ENCODE results near the gene MRGPRG. TPM values are rescaled to one million over a fixed set of nuclear protein-coding genes. Genes with fewer than 3 reads are reported as not detected.

Gene MRGPRG
- polyA plus RNA-seq, 1 donor from 2014 or later, result not detected

DNA sequence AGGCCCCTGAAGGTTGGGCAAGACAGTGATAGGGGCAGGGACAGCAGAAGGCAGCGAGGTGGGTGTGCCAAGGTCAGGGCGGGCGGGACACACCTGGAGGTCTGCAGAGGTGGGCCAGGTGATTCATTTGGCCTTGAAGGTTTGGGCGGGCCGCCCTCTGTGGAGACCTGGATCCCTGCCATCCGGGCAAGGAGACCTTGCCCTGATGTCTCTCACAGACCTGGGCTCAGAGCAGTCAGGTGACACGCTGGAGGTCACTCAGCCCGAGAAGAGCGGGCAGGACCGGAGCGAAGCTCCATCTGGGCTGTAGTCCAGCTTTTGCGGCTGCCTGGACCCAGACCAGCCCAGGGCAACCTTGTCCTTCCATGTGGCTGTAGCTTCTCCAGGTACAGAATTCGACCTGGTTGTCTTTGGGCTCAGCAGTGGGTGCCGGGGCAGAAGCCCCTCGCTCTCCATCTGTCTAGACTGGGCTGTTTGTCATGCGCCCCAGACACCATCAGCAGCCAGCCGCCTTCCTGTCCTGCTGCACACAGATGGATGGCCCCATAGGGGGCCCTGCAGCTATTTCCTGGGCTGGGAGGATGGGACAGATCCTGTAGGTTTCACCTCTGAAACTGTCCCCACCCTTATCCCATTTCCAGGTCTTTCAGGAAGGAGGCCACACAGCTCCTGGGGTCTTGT, 3.1 kb downstream of the MRGPRG start:
- Histone ChIP-seq H3K4me3 (ENCODE audit: low read length) (no peak overlapping the region), H3F3A (ENCODE audit: insufficient read depth, low read length, poor library complexity, severe bottlenecking) (no peaks in the 10 kb centered on the region), H2AFZ (ENCODE audit: low read depth, low read length) (no peak overlapping the region), H4K20me1 (ENCODE audit: insufficient read depth) (no peaks in the 10 kb centered on the region), H3K9me2 (ENCODE audit: insufficient read depth, low read length) (no peaks in the 10 kb centered on the region), H3K36me3 (ENCODE audit: insufficient read depth, low read length) (no peaks in the 10 kb centered on the region), H3K9me3 (ENCODE audit: low read length) (no peaks in the 10 kb centered on the region), H3K27ac (ENCODE audit: low read length) (no peak overlapping the region), H3K4me2 (ENCODE audit: low read length) (no peak overlapping the region), H3K79me2 (replicated peaks; ENCODE audit: insufficient read depth, low read length) (no peaks in the 10 kb centered on the region), H3K9ac (ENCODE audit: low read length) (no peak overlapping the region), H3K27me3 (ENCODE audit: insufficient read depth, low read depth, low read length) (no peaks in the 10 kb centered on the region)
- TF ChIP-seq EP300 (conservative IDR thresholded peaks at IDR 0.05; ENCODE audit: poor library complexity, severe bottlenecking) (no peak), EZH2 (IDR thresholded peaks at IDR 0.05; ENCODE audit: borderline replicate concordance, insufficient read depth, low read length, poor library complexity, severe bottlenecking) (no peak), SMC3 (conservative IDR thresholded peaks at IDR 0.05; ENCODE audit: poor library complexity) (no peak), MXI1 (conservative IDR thresholded peaks at IDR 0.05; ENCODE audit: poor library complexity, severe bottlenecking) (no peak), TAF1 (IDR thresholded peaks at IDR 0.05; ENCODE audit: low read depth) (no peak), POLR2AphosphoS5 (IDR thresholded peaks at IDR 0.05) (no peak), RAD21 (conservative IDR thresholded peaks at IDR 0.05) (no peak)
- TF ChIP-seq, protein P1, sequence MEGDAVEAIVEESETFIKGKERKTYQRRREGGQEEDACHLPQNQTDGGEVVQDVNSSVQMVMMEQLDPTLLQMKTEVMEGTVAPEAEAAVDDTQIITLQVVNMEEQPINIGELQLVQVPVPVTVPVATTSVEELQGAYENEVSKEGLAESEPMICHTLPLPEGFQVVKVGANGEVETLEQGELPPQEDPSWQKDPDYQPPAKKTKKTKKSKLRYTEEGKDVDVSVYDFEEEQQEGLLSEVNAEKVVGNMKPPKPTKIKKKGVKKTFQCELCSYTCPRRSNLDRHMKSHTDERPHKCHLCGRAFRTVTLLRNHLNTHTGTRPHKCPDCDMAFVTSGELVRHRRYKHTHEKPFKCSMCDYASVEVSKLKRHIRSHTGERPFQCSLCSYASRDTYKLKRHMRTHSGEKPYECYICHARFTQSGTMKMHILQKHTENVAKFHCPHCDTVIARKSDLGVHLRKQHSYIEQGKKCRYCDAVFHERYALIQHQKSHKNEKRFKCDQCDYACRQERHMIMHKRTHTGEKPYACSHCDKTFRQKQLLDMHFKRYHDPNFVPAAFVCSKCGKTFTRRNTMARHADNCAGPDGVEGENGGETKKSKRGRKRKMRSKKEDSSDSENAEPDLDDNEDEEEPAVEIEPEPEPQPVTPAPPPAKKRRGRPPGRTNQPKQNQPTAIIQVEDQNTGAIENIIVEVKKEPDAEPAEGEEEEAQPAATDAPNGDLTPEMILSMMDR (IDR thresholded peaks at IDR 0.05; ENCODE audit: poor library complexity, severe bottlenecking), result no peak
- TF ChIP-seq, protein P2, sequence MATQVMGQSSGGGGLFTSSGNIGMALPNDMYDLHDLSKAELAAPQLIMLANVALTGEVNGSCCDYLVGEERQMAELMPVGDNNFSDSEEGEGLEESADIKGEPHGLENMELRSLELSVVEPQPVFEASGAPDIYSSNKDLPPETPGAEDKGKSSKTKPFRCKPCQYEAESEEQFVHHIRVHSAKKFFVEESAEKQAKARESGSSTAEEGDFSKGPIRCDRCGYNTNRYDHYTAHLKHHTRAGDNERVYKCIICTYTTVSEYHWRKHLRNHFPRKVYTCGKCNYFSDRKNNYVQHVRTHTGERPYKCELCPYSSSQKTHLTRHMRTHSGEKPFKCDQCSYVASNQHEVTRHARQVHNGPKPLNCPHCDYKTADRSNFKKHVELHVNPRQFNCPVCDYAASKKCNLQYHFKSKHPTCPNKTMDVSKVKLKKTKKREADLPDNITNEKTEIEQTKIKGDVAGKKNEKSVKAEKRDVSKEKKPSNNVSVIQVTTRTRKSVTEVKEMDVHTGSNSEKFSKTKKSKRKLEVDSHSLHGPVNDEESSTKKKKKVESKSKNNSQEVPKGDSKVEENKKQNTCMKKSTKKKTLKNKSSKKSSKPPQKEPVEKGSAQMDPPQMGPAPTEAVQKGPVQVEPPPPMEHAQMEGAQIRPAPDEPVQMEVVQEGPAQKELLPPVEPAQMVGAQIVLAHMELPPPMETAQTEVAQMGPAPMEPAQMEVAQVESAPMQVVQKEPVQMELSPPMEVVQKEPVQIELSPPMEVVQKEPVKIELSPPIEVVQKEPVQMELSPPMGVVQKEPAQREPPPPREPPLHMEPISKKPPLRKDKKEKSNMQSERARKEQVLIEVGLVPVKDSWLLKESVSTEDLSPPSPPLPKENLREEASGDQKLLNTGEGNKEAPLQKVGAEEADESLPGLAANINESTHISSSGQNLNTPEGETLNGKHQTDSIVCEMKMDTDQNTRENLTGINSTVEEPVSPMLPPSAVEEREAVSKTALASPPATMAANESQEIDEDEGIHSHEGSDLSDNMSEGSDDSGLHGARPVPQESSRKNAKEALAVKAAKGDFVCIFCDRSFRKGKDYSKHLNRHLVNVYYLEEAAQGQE (IDR thresholded peaks at IDR 0.05; ENCODE audit: borderline replicate concordance), result no peak

DNA sequence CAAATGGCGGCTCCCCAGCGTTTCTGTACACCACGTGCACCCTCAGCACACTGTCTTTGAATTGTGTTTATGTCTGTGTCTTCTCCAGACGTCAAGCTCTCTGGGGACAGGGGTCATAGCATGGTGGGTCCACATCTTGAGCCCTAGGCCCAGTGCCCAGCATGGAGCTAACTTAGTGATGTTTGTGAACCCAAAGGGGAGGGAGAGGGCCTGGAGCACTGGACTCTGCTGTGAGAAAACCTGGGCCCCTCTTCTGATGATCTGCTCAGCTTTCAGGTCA, 4.3 kb downstream of the MRGPRG start:
- Histone ChIP-seq H3K27me3 (ENCODE audit: insufficient read depth, low read depth, low read length) (no peaks in the 10 kb centered on the region), H3F3A (ENCODE audit: insufficient read depth, low read length, poor library complexity, severe bottlenecking) (no peaks in the 10 kb centered on the region), H3K9ac (ENCODE audit: low read length) (no peak overlapping the region), H3K9me3 (ENCODE audit: low read length) (no peaks in the 10 kb centered on the region), H3K4me3 (ENCODE audit: low read length) (no peak overlapping the region), H4K20me1 (ENCODE audit: insufficient read depth) (no peaks in the 10 kb centered on the region), H2AFZ (ENCODE audit: low read depth, low read length) (no peak overlapping the region), H3K36me3 (ENCODE audit: insufficient read depth, low read length) (no peaks in the 10 kb centered on the region), H3K27ac (ENCODE audit: low read length) (no peak overlapping the region), H3K79me2 (replicated peaks; ENCODE audit: insufficient read depth, low read length) (no peaks in the 10 kb centered on the region), H3K9me2 (ENCODE audit: insufficient read depth, low read length) (no peaks in the 10 kb centered on the region), H3K4me2 (ENCODE audit: low read length) (no peak overlapping the region)
- TF ChIP-seq, protein P2 (IDR thresholded peaks at IDR 0.05; ENCODE audit: borderline replicate concordance), result no peak
- no peak for TF ChIP-seq TAF1 (IDR thresholded peaks at IDR 0.05; ENCODE audit: low read depth)
- TF ChIP-seq, protein P1 (IDR thresholded peaks at IDR 0.05; ENCODE audit: poor library complexity, severe bottlenecking), result no peak
- TF ChIP-seq POLR2AphosphoS5 (IDR thresholded peaks at IDR 0.05), result no peak
- no peak for TF ChIP-seq MXI1 (conservative IDR thresholded peaks at IDR 0.05; ENCODE audit: poor library complexity, severe bottlenecking)
- no peak for TF ChIP-seq EP300 (conservative IDR thresholded peaks at IDR 0.05; ENCODE audit: poor library complexity, severe bottlenecking)
- TF ChIP-seq SMC3 (conservative IDR thresholded peaks at IDR 0.05; ENCODE audit: poor library complexity), result no peak
- no peak for TF ChIP-seq RAD21 (conservative IDR thresholded peaks at IDR 0.05)
- no peak for TF ChIP-seq EZH2 (IDR thresholded peaks at IDR 0.05; ENCODE audit: borderline replicate concordance, insufficient read depth, low read length, poor library complexity, severe bottlenecking)

Data from neural cell (in vitro differentiated cells).